ENCODE data around the gene DERL2.

- no peak for TF ChIP-seq POLR2A (IDR thresholded peaks at IDR 0.05)
- no peak for TF ChIP-seq CTCF (IDR thresholded peaks at IDR 0.05)
- TF ChIP-seq POLR2AphosphoS5 (IDR thresholded peaks at IDR 0.05), result no peak
Observed at GRCh38 chr17:5488752-5489151, 2.8 kb upstream of the DERL2 start.
